GM12878 (cell line): ENCODE results near the gene EPS8L1. TPM values are rescaled to one million over a fixed set of nuclear protein-coding genes. Genes with fewer than 3 reads are reported as not detected.

Experiments used
- ATAC-seq: fragments of 200-7000 bp; cut with Tn5 transposase; 3 replicates; pipeline ENCODE4 v1.9.1; 2020; ENCODE audit warnings: mild to moderate bottlenecking, moderate library complexity
- BruUV-seq: library from RNA; stranded (reverse); fragments of 400-500 nt; replicated peaks from 2 replicates; lab custom pipeline; 2021; lab: Mats Ljungman, UMichigan
- CTCF ChIA-PET: fragments of 300-600 bp; sonication (Branson Sonifier 250); formaldehyde crosslinking; extraction: SDS; loops from one replicate; lab custom pipeline; 2021; ENCODE audit warnings: inconsistent platforms; lab: Yijun Ruan, JAX
- POLR2A ChIA-PET: fragments of 350-600 bp; formaldehyde crosslinking; extraction: SDS; loops from one replicate; lab custom pipeline; 2021; ENCODE audit warnings: inconsistent platforms; lab: Charles Lee
- RAD21 ChIA-PET: fragments of 300-600 bp; sonication (Branson Sonifier 250); formaldehyde crosslinking; loops from one replicate; lab custom pipeline; 2023; ENCODE audit warnings: antibody characterized with exemption; ENCODE audit not compliant: unreplicated experiment; lab: Charles Lee
- SMC1A ChIA-PET: fragments of 300-600 bp; sonication (Branson Sonifier 250); formaldehyde crosslinking; loops from one replicate; lab custom pipeline; 2023; ENCODE audit not compliant: unreplicated experiment, uncharacterized antibody; lab: Charles Lee
- DNase-seq: peaks from one replicate; pipeline ENCODE4 v3.0.0-alpha.2; 2011; ENCODE audit warnings: low read depth, low spot score
- FAIRE-seq: peaks from 3 replicates; lab custom pipeline; 2011; peaks lifted over from hg19 to GRCh38; lab: Jason Lieb, UNC
- H2AFZ ChIP-seq: 2 replicates; pipeline ENCODE4 v1.6.0; 2011; ENCODE audit warnings: low read depth, low read length, control low read depth; ENCODE audit not compliant: control insufficient read depth
- H3K27ac ChIP-seq: 2 replicates; pipeline ENCODE4 v1.5.1; 2011; ENCODE audit warnings: control low read depth; ENCODE audit not compliant: control insufficient read depth, insufficient read depth
- H3K27me3 ChIP-seq, 2 experiments: replicated peaks in 1 of 2; 2 replicates each; pipeline versions ENCODE4 v1.6.0 to v1.6.1; 2011; ENCODE audit warnings: low read length in 1 of 2; ENCODE audit not compliant: control insufficient read depth in 2 of 2, insufficient read depth in 2 of 2
- H3K36me3 ChIP-seq, 2 experiments: 2 replicates each; pipeline ENCODE4 v1.5.1; 2011; ENCODE audit warnings: low read length in 1 of 2; ENCODE audit not compliant: control insufficient read depth in 2 of 2, insufficient read depth in 2 of 2
- H3K4me1 ChIP-seq: 2 replicates; pipeline ENCODE4 v1.6.1; 2011; ENCODE audit warnings: mild to moderate bottlenecking, low read length, moderate library complexity, mixed read lengths; ENCODE audit not compliant: control insufficient read depth, insufficient read depth
- H3K4me2 ChIP-seq: 2 replicates; pipeline ENCODE4 v1.6.0; 2011; ENCODE audit warnings: control low read depth; ENCODE audit not compliant: control insufficient read depth, insufficient read depth
- H3K4me3 ChIP-seq: fragments of 200-600 bp; sonication (generic); 2 replicates; pipeline ENCODE4 v1.5.1; 2016
- H3K79me2 ChIP-seq: 2 replicates; pipeline ENCODE4 v1.6.0; 2011; ENCODE audit warnings: low read length; ENCODE audit not compliant: control insufficient read depth, insufficient read depth
- H3K9ac ChIP-seq: 2 replicates; pipeline ENCODE4 v1.8.0; 2011; ENCODE audit warnings: low read length, control low read depth, mixed read lengths; ENCODE audit not compliant: control insufficient read depth, insufficient read depth
- H3K9me3 ChIP-seq: replicated peaks from 3 replicates; pipeline ENCODE4 v1.5.1; 2011; ENCODE audit warnings: mild to moderate bottlenecking, low read length; ENCODE audit not compliant: control insufficient read depth, insufficient read depth
- H4K20me1 ChIP-seq: 2 replicates; pipeline ENCODE4 v1.6.0; 2011; ENCODE audit not compliant: control insufficient read depth, insufficient read depth
- NFIC ChIP-seq: IDR thresholded peaks from 2 replicates; pipeline ENCODE4 v1.6.1; 2012; ENCODE audit warnings: low read depth, mild to moderate bottlenecking, inconsistent platforms, low read length, moderate library complexity
- SUPT20H ChIP-seq: IDR thresholded peaks from 2 replicates; pipeline ENCODE4 v1.6.1; 2011; ENCODE audit warnings: low read depth, mild to moderate bottlenecking, low read length, moderate library complexity, borderline replicate concordance; ENCODE audit not compliant: control insufficient read depth
- WGBS: methylation state at CpG from one replicate; pipeline ENCODE4 v1.1.6; 2016; ENCODE audit warnings: low lambda C conversion rate; ENCODE audit not compliant: insufficient replicate concordance, insufficient coverage; ENCODE audit errors: missing lambda C conversion rate; 5-methylcytosine and 5-hydroxymethylcytosine counted together
- in situ Hi-C: fragments of 300-500 bp; cut with MboI; formaldehyde crosslinking; loops from 9 replicates; pipeline ENCODE4 v1.14.3; 2018; ENCODE audit warnings: mixed read lengths
- intact Hi-C: fragments of 100-400 bp; cut with micrococcal nuclease; formaldehyde crosslinking; loops from one replicate; pipeline ENCODE4 v1.14.2; 2022; ENCODE audit not compliant: unreplicated experiment
- polyA plus RNA-seq, 11 experiments: library from polyadenylated mRNA; depleted of rRNA in 4 of 11; unstranded in 6 of 11; stranded (reverse) in 5 of 11; fragments of >200 nt; fragmentation: Nextera tagmentation in 4 of 11; fragmentation: Illumina TruSeq in 1 of 11; extraction: Ambion mirVana in 4 of 11; extraction: Trizol in 1 of 11; gene quantifications; 1 replicate in 1 of 11; 2 replicates in 10 of 11; pipeline versions ENCODE4 v1.2.1 to v1.2.3, GENCODE V29; 2011 to 2016; ENCODE audit warnings: inconsistent platforms in 2 of 11, missing spikeins in 2 of 11, low read depth in 1 of 11
- total RNA-seq, 4 experiments: library from RNA; depleted of rRNA in 3 of 4; stranded (reverse); fragments of >200 nt in 3 of 4; fragmentation: Illumina TruSeq in 1 of 4; extraction: Trizol in 1 of 4; gene quantifications; 2 replicates each; pipeline versions ENCODE4 v1.2.1 to v1.2.3, GENCODE V29; 2013 to 2021
- TF ChIP-seq, protein P1 (sequence below): IDR thresholded peaks from 2 replicates; pipeline ENCODE4 v1.6.1; 2012; ENCODE audit warnings: low read length, inconsistent platforms
- TF ChIP-seq, protein P2 (sequence below): fragments of 450-650 bp; IDR thresholded peaks from 2 replicates; pipeline ENCODE4 v1.6.1; 2016; ENCODE audit warnings: mild to moderate bottlenecking, moderate library complexity, borderline replicate concordance

Gene EPS8L1
- total and polyA plus RNA-seq, 10 of the 15 experiments (the other 5 are each of a cell fraction or from before 2014, with no cell fraction given) = 0.68 to 2.2 (median 0.96) TPM; not detected in 2

DNA sequence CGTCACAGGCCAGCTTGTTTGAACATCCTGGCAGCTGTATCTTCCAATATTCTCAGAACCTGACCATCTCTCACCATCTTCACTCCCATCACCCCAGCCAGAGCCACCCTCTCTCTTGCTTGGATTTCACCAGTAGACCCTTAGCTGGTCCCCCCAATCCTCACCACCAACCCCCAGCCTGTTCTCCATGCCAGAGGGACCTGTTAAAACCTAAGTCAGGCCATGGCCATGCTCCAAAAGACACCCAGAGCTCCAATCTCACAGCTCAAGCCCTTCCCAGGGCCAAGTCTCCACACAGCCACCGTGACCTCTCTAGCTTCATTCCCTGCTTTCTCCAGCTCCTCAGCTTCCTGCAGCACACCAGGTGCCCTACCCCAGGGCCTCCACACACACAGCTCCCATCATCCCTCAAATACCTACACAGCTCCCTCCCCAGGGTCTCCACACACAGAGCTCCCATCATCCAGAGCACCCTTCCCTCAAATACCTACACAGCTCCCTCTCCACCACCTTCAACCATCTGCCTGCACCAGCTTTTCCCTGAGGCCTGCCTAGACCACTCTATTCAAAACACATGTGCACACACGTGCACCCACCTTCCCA lies 13.8 kb downstream of the EPS8L1 start (continued):
- TF ChIP-seq, protein P1, sequence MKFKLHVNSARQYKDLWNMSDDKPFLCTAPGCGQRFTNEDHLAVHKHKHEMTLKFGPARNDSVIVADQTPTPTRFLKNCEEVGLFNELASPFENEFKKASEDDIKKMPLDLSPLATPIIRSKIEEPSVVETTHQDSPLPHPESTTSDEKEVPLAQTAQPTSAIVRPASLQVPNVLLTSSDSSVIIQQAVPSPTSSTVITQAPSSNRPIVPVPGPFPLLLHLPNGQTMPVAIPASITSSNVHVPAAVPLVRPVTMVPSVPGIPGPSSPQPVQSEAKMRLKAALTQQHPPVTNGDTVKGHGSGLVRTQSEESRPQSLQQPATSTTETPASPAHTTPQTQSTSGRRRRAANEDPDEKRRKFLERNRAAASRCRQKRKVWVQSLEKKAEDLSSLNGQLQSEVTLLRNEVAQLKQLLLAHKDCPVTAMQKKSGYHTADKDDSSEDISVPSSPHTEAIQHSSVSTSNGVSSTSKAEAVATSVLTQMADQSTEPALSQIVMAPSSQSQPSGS = no peak
- TF ChIP-seq SUPT20H = no peak
- no peak for TF ChIP-seq NFIC

DNA sequence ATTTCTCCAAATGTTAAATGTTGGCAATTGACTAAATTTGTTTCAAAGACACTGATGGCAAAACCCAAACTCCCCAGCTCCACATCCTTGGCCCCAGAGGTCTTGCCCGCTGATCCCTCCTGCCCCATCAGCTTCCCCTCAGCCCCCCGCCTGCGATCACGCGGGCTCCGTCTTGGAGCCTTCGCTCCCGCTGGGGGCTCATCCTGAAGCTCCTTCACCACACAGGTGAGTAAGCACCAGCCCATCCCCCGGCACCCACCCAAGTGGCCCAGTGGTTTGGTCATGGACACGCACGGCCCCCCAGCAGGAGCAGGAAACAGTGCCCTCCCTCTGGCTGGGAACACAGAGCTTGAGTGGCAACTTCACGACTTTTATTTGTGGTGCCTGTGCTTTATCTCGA lies 14.9 kb downstream of the EPS8L1 start:
- Histone ChIP-seq H3K4me3 (no peak overlapping the region), H3K79me2 (no peaks in the 10 kb centered on the region), H4K20me1 (no peaks in the 10 kb centered on the region), H3K27me3 (peaks cover 0 to 7% of the 10 kb centered on the region in 2 experiments; a peak in 2 of 4 replicates), H3K9me3 (no peaks in the 10 kb centered on the region), H3K4me2 (no peak overlapping the region), H2AFZ (no peak overlapping the region), H3K27ac (no peak overlapping the region), H3K36me3 (peaks cover 0 to 2% of the 10 kb centered on the region in 2 experiments; a peak in 2 of 4 replicates), H3K4me1 (0 out of 2 replicates have a peak, but pooled peaks cover 3% of the 10 kb centered on the region), H3K9ac (no peak overlapping the region)
- RAD21 ChIA-PET = no interaction called here
- CTCF ChIA-PET = interaction anchor here (0.6 to 1.2 kb wide), 2 partner anchors 70 to 541 kb away, joined by 3 read pairs; no protein-coding TSS in a partner anchor
- ATAC-seq = no peak
- TF ChIP-seq, protein P2, sequence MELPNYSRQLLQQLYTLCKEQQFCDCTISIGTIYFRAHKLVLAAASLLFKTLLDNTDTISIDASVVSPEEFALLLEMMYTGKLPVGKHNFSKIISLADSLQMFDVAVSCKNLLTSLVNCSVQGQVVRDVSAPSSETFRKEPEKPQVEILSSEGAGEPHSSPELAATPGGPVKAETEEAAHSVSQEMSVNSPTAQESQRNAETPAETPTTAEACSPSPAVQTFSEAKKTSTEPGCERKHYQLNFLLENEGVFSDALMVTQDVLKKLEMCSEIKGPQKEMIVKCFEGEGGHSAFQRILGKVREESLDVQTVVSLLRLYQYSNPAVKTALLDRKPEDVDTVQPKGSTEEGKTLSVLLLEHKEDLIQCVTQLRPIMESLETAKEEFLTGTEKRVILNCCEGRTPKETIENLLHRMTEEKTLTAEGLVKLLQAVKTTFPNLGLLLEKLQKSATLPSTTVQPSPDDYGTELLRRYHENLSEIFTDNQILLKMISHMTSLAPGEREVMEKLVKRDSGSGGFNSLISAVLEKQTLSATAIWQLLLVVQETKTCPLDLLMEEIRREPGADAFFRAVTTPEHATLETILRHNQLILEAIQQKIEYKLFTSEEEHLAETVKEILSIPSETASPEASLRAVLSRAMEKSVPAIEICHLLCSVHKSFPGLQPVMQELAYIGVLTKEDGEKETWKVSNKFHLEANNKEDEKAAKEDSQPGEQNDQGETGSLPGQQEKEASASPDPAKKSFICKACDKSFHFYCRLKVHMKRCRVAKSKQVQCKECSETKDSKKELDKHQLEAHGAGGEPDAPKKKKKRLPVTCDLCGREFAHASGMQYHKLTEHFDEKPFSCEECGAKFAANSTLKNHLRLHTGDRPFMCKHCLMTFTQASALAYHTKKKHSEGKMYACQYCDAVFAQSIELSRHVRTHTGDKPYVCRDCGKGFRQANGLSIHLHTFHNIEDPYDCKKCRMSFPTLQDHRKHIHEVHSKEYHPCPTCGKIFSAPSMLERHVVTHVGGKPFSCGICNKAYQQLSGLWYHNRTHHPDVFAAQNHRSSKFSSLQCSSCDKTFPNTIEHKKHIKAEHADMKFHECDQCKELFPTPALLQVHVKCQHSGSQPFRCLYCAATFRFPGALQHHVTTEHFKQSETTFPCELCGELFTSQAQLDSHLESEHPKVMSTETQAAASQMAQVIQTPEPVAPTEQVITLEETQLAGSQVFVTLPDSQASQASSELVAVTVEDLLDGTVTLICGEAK = no peak
- SMC1A ChIA-PET = no interaction called here
- WGBS = 95% methylated on average over 13 of the region's 13 CpGs
- BruUV-seq = no TSS peak
- intact Hi-C loops = no loop called here
- in situ Hi-C loops = no loop called here
- FAIRE-seq = no peak
- no peak for DNase-seq
- POLR2A ChIA-PET = no interaction called here
